OCI-LY1 (cell line): Measurements from ENCODE around the gene PTPRM.

ENCODE experiments used
- EZH2 ChIP-seq: fragments of 200-600 bp; sonication (generic), shearing (Covaris generic); IDR thresholded peaks from 2 replicates; pipeline ENCODE4 v1.8.0; 2017; ENCODE audit warnings: borderline replicate concordance, mixed run types, mild to moderate bottlenecking, antibody characterized with exemption, low read length, moderate library complexity, mixed read lengths
- TF ChIP-seq, protein P1 (sequence below): fragments of 200-600 bp; sonication (generic), shearing (Covaris generic); IDR thresholded peaks from 2 replicates; pipeline ENCODE4 v1.5.1; 2017; ENCODE audit warnings: mild to moderate bottlenecking, antibody characterized with exemption, low read length, moderate library complexity, mixed read lengths

- no peak for TF ChIP-seq EZH2
- TF ChIP-seq, protein P1, sequence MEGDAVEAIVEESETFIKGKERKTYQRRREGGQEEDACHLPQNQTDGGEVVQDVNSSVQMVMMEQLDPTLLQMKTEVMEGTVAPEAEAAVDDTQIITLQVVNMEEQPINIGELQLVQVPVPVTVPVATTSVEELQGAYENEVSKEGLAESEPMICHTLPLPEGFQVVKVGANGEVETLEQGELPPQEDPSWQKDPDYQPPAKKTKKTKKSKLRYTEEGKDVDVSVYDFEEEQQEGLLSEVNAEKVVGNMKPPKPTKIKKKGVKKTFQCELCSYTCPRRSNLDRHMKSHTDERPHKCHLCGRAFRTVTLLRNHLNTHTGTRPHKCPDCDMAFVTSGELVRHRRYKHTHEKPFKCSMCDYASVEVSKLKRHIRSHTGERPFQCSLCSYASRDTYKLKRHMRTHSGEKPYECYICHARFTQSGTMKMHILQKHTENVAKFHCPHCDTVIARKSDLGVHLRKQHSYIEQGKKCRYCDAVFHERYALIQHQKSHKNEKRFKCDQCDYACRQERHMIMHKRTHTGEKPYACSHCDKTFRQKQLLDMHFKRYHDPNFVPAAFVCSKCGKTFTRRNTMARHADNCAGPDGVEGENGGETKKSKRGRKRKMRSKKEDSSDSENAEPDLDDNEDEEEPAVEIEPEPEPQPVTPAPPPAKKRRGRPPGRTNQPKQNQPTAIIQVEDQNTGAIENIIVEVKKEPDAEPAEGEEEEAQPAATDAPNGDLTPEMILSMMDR, result no peak
Observed at GRCh38 chr18:8253944-8254343, 686.8 kb downstream of the PTPRM start.
